GM12872 (cell line): ENCODE results near the gene SLIT1.

Experiments
- CTCF ChIP-seq: IDR thresholded peaks from 3 replicates; pipeline ENCODE4 v1.5.1; 2011; ENCODE audit warnings: low read depth, mild to moderate bottlenecking, low read length, moderate library complexity; ENCODE audit not compliant: insufficient read depth

SLIT1 gene

DNA sequence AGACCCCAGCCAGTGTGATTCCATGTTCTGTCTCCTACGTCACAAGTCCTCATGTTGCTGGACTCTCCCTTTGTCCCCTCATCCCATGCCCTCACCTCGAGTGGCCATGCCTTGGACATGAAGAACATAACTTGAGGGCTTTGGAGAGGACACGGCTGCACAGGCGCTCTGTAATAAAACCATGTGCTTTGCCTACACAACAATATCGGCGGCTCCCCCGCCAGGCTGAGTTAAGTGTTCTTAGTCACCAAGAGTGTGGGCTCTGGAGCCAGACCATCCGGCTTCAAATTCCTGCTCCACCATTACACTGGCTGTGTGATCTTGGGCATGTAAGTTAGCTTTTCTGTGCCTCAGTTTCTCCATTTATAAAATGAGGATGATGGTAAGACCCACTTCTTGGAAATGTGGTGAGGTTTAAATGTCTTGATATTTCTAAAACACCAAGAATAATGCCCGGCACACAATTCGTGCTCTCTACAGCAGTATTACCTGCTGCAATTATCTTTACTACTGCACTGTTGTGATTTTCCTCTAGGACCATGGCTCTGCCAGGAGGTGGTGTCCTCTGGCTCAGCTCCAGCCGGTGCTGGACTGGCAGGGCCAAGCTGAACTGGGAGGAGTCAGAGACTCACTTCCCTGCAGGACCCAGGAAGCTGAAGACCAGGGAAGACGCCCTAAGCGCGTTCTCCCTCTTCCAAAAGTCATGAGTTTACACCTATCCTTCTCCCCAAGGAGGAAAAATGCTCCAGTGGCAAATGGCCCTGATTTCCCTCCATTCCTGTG, 15.7 kb downstream of the SLIT1 start:
- no peak for TF ChIP-seq CTCF

DNA sequence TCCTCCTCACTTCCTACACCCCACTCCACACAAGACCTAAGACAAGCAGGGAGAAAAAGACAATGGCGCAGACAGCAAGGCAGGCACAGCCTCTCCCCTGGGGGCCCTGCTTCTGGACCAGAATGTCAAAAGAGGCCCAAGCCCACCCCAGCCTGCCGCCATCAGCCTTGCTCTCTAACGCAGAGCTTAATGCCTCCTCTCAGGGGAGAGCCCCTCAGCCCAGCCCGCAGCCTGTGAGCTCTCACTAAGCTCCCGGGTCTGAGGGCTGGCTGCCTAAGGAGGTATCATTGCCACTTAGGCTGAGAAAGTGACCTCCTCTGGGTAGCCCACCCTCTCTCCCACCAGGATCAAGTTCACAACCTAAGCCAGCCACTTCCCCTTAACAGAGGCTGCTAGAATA, 16.7 kb downstream of the SLIT1 start:
- TF ChIP-seq CTCF: no peak

DNA sequence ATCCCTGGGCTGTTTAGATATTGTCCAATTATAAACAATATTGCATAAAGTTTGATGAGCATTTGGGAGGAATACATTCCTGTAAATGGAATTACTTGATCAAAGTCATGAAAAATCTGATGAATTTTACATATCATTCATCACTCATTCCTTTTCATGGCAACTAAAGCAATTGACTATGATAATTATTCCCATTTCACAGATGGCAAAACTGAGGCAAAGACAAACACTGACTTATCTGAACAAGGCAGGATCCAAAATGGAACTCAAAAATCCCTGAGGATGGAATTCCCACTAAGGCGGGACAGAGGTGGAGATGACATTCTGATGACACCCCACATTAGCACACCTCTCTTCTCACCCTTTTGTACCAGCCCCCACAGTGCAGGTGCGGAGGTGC, 17.1 kb downstream of the SLIT1 start:
- no peak for TF ChIP-seq CTCF

- no peak for TF ChIP-seq CTCF
Observed at GRCh38 chr10:97165499-97165898, 20.3 kb downstream of the SLIT1 start.

GRCh38 chr10:97163781-97164501, 21.8 kb downstream of the SLIT1 start:
- no peak for TF ChIP-seq CTCF

GRCh38 chr10:97163181-97163580, 22.6 kb downstream of the SLIT1 start:
- no peak for TF ChIP-seq CTCF

- no peak for TF ChIP-seq CTCF
Observed at GRCh38 chr10:97159646-97160305, 26.0 kb downstream of the SLIT1 start.
